ENCODE measurements around the gene NEK4. TPM values are rescaled to one million over a fixed set of nuclear protein-coding genes. Genes with fewer than 3 reads are reported as not detected.
"Not testable (repeated sequence)": the region's sequence is repeated elsewhere in the genome, so short reads cannot be mapped to it uniquely, and the experiment has no call there.

NEK4 gene
- total RNA-seq, 2 donors from 2014 or later = 7.3 to 14.7 TPM

DNA sequence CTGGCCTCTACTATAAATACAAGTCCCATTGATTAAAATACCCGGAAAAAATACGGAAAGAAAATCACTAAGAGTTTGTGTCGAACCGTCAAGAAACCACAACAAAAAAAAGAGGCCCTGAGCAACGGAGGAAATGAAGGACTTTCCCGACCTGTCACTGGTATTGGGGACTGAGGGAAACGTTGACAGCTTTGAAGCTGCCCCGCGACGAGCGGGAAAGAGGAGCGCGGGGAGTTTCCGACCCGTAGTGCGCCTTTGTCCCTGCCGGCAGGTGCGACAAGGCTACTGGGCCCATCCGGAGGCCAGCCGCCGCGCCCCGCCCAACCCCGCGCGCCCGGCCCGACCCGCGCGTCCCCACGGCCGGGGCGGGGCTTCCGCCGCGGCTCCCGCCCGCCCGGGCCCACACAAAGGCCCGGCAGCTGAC lies 85.4 kb downstream of the NEK4 start:
- H3K36me3 Mint-ChIP-seq (ENCODE audit: low read depth) = no peaks in the 10 kb centered on the region
- no peaks in the 10 kb centered on the region for H3K9me3 ChIP-seq (ENCODE audit: control insufficient read depth, low read length, poor library complexity, severe bottlenecking)
- peak overlapping the region; percentile 92 for H3K4me3 Mint-ChIP-seq
- DNase-seq (peak; percentile 65 to 80 (median 79)), ATAC-seq (peak; percentile 77)
- H3K27ac Mint-ChIP-seq = peak overlapping the region; percentile 97
- H3K27me3 Mint-ChIP-seq = no peaks in the 10 kb centered on the region
- H3K4me1 Mint-ChIP-seq = peaks cover 34% of the 10 kb centered on the region

DNA sequence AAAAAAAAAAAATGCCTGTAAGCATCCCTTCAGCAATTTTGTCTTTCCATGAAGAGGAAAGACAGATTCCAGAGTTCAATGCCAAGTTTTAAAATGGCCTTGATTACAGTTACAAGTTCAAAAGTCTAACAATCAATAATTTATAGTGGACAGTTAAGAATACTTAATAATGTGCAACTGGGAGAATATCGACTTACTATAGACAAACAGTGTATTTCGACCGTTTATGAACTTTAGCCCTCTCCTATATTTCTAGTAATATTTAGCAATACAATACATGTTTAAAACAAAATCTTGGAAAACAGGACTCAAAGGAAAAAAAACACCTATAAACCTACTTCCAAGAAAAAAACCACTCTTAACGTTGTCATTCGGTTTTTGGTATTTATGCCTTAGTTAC lies 86.6 kb downstream of the NEK4 start:
- no peak for DNase-seq
- Mint-ChIP-seq H3K4me3 (no peak overlapping the region), H3K36me3 (ENCODE audit: low read depth) (no peaks in the 10 kb centered on the region), H3K27ac (peak overlapping the region; percentile 97), H3K4me1 (peaks cover 39% of the 10 kb centered on the region), H3K27me3 (no peaks in the 10 kb centered on the region)
- no peaks in the 10 kb centered on the region for H3K9me3 ChIP-seq (ENCODE audit: control insufficient read depth, low read length, poor library complexity, severe bottlenecking)
- no peak for ATAC-seq

GRCh38 chr3:52683611-52684010 lies 87.1 kb downstream of the NEK4 start:
- H3K4me1 Mint-ChIP-seq = peaks cover 41% of the 10 kb centered on the region
- ATAC-seq (no peak), DNase-seq (no peak)
- peak overlapping the region; percentile 97 for H3K27ac Mint-ChIP-seq
- H3K36me3 Mint-ChIP-seq (ENCODE audit: low read depth) = peaks cover 3% of the 10 kb centered on the region
- H3K4me3 Mint-ChIP-seq = no peak overlapping the region
- no peaks in the 10 kb centered on the region for H3K27me3 Mint-ChIP-seq
- no peaks in the 10 kb centered on the region for H3K9me3 ChIP-seq (ENCODE audit: control insufficient read depth, low read length, poor library complexity, severe bottlenecking)

- Mint-ChIP-seq H3K4me1 (peaks cover 40% of the 10 kb centered on the region), H3K36me3 (ENCODE audit: low read depth) (peaks cover 3% of the 10 kb centered on the region), H3K27ac (peak overlapping the region; percentile 39), H3K4me3 (no peak overlapping the region), H3K27me3 (no peaks in the 10 kb centered on the region)
- no peaks in the 10 kb centered on the region for H3K9me3 ChIP-seq (ENCODE audit: control insufficient read depth, low read length, poor library complexity, severe bottlenecking)
- DNase-seq (no peak), ATAC-seq (no peak)
Observed at GRCh38 chr3:52682016-52682415, 88.7 kb downstream of the NEK4 start.

- Mint-ChIP-seq H3K27me3 (no peaks in the 10 kb centered on the region), H3K4me3 (no peak overlapping the region), H3K36me3 (ENCODE audit: low read depth) (peaks cover 5% of the 10 kb centered on the region), H3K4me1 (peaks cover 41% of the 10 kb centered on the region), H3K27ac (peak overlapping the region; percentile 39)
- DNase-seq (no peak), ATAC-seq (no peak)
- H3K9me3 ChIP-seq (ENCODE audit: control insufficient read depth, low read length, poor library complexity, severe bottlenecking) = no peaks in the 10 kb centered on the region
Observed at GRCh38 chr3:52681596-52681995, 89.1 kb downstream of the NEK4 start.

- Mint-ChIP-seq H3K36me3 (ENCODE audit: low read depth) (peaks cover 10% of the 10 kb centered on the region), H3K27me3 (no peaks in the 10 kb centered on the region), H3K4me1 (peaks cover 36% of the 10 kb centered on the region), H3K4me3 (peak overlapping the region; percentile 31), H3K27ac (peak overlapping the region; percentile 27)
- ATAC-seq (no peak), DNase-seq (no peak)
- H3K9me3 ChIP-seq (ENCODE audit: control insufficient read depth, low read length, poor library complexity, severe bottlenecking) = no peaks in the 10 kb centered on the region
Observed at GRCh38 chr3:52679811-52680210, 90.9 kb downstream of the NEK4 start.

GRCh38 chr3:52679199-52679538 lies 91.6 kb downstream of the NEK4 start:
- no peaks in the 10 kb centered on the region for H3K9me3 ChIP-seq (ENCODE audit: control insufficient read depth, low read length, poor library complexity, severe bottlenecking)
- Mint-ChIP-seq H3K4me1 (peaks cover 32% of the 10 kb centered on the region), H3K27ac (peak overlapping the region; percentile 27), H3K27me3 (no peaks in the 10 kb centered on the region), H3K4me3 (no peak overlapping the region), H3K36me3 (ENCODE audit: low read depth) (peaks cover 10% of the 10 kb centered on the region)
- no peak for ATAC-seq
- DNase-seq = no peak

GRCh38 chr3:52678265-52679198 lies 92.2 kb downstream of the NEK4 start:
- no peak overlapping the region for H3K4me3 Mint-ChIP-seq
- DNase-seq (no peak), ATAC-seq (no peak)
- H3K4me1 Mint-ChIP-seq = peaks cover 32% of the 10 kb centered on the region
- H3K27me3 Mint-ChIP-seq = no peaks in the 10 kb centered on the region
- H3K9me3 ChIP-seq (ENCODE audit: control insufficient read depth, low read length, poor library complexity, severe bottlenecking) = no peaks in the 10 kb centered on the region
- peak overlapping the region; percentile 27 for H3K27ac Mint-ChIP-seq
- H3K36me3 Mint-ChIP-seq (ENCODE audit: low read depth) = peaks cover 10% of the 10 kb centered on the region

DNA sequence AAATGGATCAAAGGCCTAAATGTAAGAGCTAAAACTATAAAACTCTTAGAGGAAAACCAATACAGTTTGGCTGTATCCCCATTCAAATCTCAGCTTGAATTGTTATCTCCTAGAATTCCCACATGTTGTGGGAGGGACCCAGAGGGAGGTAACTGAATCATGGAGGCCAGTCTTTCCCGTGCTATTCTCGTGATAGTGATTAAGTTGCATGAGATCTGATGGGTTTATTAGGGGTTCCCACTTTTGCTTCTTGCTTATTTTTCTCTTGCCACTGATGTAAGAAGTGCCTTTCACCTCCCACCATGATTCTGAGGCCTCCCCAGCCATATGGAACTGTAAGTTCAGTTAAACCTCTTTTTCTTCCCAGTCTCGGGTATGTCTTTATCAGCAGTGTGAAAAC lies 94.5 kb downstream of the NEK4 start:
- H3K36me3 Mint-ChIP-seq (ENCODE audit: low read depth) = peaks cover 10% of the 10 kb centered on the region
- DNase-seq; H3K4me3 Mint-ChIP-seq; H3K9me3 ChIP-seq (ENCODE audit: control insufficient read depth, low read length, poor library complexity, severe bottlenecking); H3K27me3 Mint-ChIP-seq; ATAC-seq: not testable (repeated sequence)
- H3K27ac Mint-ChIP-seq = peak overlapping the region; percentile 24
- peaks cover 33% of the 10 kb centered on the region for H3K4me1 Mint-ChIP-seq

- no peaks in the 10 kb centered on the region for H3K9me3 ChIP-seq (ENCODE audit: control insufficient read depth, low read length, poor library complexity, severe bottlenecking)
- H3K4me3 Mint-ChIP-seq = no peak overlapping the region
- H3K4me1 Mint-ChIP-seq = peaks cover 30% of the 10 kb centered on the region
- DNase-seq (no peak), ATAC-seq (no peak)
- H3K36me3 Mint-ChIP-seq (ENCODE audit: low read depth) = peaks cover 9% of the 10 kb centered on the region
- H3K27ac Mint-ChIP-seq = peak overlapping the region; percentile 76
- H3K27me3 Mint-ChIP-seq = no peaks in the 10 kb centered on the region
Observed at GRCh38 chr3:52671676-52672075, 99.1 kb downstream of the NEK4 start.

GRCh38 chr3:52670621-52671521 lies 99.9 kb downstream of the NEK4 start:
- H3K36me3 Mint-ChIP-seq (ENCODE audit: low read depth) = peaks cover 7% of the 10 kb centered on the region
- DNase-seq (no peak), ATAC-seq (peak; percentile 80)
- H3K4me1 Mint-ChIP-seq = peaks cover 27% of the 10 kb centered on the region
- H3K4me3 Mint-ChIP-seq = no peak overlapping the region
- no peaks in the 10 kb centered on the region for H3K9me3 ChIP-seq (ENCODE audit: control insufficient read depth, low read length, poor library complexity, severe bottlenecking)
- peak overlapping the region; percentile 91 for H3K27ac Mint-ChIP-seq
- H3K27me3 Mint-ChIP-seq = no peaks in the 10 kb centered on the region

DNA sequence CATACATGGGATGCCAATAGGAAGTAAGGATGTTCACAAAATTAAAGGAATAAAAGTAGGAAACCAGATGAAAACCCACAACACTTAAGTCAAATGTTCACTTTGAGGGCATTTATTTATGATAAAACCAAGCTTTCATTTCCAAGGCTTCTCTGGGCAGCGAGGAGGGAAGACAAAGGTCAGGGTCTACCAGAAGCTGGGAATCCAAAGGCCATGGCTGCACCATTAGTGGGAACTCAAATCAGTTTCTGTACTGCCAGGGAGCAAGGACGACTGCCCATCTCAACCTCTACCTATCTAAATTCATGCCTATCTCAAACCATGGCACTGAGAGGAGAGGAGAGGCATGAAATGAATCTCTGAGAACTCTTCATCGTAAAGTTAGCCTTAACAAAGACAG lies 107.6 kb downstream of the NEK4 start:
- peaks cover 8% of the 10 kb centered on the region for H3K36me3 Mint-ChIP-seq (ENCODE audit: low read depth)
- no peak overlapping the region for H3K4me3 Mint-ChIP-seq
- H3K4me1 Mint-ChIP-seq = peaks cover 10% of the 10 kb centered on the region
- no peak for DNase-seq
- no peaks in the 10 kb centered on the region for H3K9me3 ChIP-seq (ENCODE audit: control insufficient read depth, low read length, poor library complexity, severe bottlenecking)
- no peak for ATAC-seq
- H3K27me3 Mint-ChIP-seq = no peaks in the 10 kb centered on the region
- peak overlapping the region; percentile 53 for H3K27ac Mint-ChIP-seq

DNA sequence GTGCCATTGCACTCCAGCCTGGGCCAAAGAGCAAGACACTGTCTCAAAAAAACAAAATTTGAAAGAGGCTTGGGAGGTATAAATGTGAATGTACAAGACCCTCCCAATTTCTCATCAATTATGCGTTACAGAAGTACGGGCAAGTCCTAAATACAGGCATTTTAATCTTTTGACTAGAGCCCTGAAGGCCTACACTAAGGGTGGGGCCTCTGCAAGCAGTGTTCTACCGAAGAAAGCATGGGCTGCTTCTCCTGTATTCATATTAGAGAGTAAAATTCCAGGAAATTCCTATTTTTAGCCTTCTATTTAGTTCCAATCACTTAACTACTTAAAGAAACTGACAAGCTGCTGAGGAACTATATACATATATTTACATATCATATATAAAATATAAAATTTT lies 110.7 kb downstream of the NEK4 start:
- H3K27ac Mint-ChIP-seq = no peak overlapping the region
- peaks cover 8% of the 10 kb centered on the region for H3K36me3 Mint-ChIP-seq (ENCODE audit: low read depth)
- ATAC-seq = no peak
- no peak overlapping the region for H3K4me3 Mint-ChIP-seq
- no peaks in the 10 kb centered on the region for H3K27me3 Mint-ChIP-seq
- DNase-seq = no peak
- peaks cover 11% of the 10 kb centered on the region for H3K4me1 Mint-ChIP-seq
- H3K9me3 ChIP-seq (ENCODE audit: control insufficient read depth, low read length, poor library complexity, severe bottlenecking) = no peaks in the 10 kb centered on the region

Measured in T-helper 17 cell (primary cell).